ENCODE data around the gene HEATR1.
"Not testable (repeated sequence)": the region's sequence is repeated elsewhere in the genome, so short reads cannot be mapped to it uniquely, and the experiment has no call there.

HEATR1 gene

DNA sequence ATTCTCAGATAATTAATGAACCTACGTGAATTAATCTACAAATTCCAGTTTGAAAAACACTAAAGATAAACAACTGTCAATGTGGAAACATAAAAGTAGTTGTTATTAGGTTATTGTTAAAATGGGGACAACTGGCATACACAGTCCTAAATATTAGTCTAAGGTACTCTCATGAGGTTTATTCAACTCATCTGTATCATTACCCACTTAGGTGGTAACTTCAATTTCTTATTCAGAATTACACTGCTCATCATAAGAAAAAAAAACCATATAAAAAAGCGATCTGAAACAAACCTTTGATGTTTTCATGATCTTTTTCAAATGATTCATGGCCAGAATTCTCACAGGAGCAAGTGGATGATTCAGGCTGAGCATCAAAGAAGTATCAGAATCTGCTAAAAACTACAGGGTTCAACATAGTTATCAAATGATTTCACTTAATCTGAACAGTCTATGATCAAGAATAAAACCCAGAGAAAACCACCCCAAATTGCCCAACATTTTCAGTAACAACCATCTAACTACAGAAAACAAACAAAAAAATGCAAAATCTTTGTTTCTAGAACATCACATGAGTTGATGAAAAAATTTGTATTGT is 13.7 kb downstream of the HEATR1 start:
- DNase-seq: no peak

DNA sequence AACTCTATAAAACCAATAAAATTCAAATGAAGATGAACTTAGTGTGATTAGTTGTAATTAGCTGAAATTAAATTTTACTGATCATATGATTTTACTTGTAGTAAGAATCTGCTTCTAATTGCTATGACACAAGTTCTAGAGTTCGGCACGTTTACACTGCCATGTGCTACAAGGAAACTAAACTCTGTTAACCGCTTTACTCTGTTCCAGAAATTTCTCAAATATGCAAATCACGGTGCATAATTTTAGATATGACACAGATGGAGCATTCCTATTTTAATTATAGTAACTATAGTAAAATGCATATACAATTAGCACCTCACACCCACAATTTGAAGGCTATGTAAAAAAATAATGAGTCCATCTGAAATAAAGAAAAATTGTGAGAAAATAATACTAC is 14.8 kb downstream of the HEATR1 start:
- no peak for DNase-seq

DNA sequence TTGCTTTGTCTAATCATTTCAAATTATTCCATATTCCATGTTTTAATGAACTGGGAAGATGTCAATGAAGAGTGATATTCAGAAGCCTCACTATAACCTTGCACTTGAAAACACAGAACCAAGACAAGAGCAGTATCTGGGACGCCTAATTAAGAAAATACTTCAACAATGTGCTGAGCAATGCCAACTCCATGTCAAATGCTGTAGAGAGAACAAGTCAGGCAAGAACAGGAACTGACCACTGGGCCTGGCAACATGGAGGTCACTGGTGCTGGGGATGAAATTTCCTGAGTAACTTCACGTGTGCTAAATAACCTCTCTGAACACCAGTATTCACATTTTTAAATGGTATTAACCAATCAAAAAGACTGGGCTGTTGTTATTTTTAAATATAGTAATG is 22.8 kb downstream of the HEATR1 start:
- no peak for DNase-seq

DNA sequence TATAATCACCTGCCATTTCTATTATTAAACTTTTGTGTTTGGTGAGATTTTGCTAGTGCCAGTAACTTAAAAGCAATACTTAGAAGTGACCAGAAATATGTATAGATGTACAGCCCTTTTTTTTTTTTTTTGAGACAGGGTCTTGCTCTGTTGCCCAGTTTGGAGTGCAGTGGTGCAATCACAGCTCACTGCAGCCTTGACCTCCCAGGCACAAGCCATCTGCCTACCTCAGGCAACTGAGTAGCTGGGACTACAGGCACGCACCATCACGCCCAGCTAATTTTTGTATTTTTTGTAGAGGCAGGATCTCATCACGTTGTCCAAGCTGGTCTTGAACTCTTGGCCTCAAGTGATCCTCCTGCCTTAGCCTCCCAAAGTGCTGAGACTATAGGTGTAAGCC is 23.9 kb downstream of the HEATR1 start:
- not testable (repeated sequence) for DNase-seq

DNA sequence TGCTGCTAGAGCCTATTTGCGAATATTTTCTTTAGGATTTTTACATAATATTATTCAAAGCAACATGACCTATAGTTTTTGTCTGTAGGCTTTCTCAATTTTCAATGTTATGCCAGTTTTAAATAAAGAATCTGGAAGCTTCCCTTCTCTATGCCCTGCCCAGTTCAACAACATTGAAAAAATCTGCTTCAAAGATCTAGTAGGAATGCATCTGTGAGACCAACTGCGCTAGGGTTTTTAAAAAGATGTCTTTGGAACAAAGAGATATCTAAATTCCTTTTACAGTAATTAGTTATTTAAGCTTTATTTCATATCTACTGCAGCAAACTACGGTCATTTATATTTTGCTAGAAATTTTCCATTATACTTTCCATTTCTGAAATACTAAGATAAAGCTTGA is 25.7 kb downstream of the HEATR1 start:
- no peak for DNase-seq

DNA sequence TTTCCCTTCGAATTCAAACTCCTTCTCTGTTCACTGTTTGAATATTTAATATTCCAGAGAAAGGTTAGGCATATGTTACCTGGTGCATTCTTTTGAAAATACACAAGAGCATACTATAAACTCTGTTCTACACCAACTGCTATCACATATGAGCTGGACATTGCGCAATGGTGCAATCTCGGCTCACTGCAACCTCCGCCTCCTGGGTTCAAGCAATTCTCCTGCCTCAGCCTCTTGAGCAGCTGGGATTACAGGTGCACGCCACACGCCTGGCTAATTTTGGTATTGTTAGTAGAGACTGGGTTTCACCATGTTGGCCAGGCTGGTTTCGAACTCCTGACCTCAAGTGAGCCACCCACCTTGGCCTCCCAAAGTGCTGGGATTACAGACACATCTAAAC is 27.3 kb downstream of the HEATR1 start:
- DNase-seq: not testable (repeated sequence)

DNA sequence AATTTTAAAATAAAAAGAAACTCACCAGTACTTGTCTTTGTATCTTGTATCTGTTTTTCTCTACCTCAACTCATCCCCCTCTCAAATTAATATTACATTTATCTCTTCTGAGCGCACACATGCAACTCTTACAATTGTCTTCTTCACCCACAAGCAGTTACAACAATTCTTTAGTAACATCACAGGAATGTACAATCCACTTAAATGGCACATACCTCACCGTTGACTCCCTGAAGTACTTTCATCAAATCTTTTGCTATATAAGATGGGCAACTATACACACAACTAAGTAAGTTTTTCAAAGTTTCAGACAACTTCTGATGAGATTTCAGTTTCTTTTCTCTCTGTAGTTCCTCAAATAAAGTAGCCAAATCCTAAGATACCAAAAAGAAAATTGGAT is 28.3 kb downstream of the HEATR1 start:
- no peak for DNase-seq

DNA sequence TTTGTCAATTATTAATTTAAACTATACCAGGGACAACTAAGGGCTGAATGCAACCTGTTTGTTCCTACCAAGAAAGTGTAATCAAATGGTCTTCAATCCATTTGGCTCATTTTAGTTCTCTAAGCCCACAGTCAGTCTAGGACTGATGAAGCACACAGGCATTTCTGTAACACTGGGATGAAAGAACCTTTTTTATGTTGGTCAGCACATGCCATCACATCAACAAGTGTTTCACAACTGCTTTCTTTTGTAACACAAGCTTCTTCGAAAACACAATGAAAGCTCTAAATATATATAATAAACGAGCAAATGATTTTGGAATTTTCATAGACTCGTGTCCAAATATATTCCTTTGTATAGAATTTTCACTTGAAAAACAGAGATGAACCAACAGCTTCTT is 28.8 kb downstream of the HEATR1 start:
- DNase-seq: no peak

DNA sequence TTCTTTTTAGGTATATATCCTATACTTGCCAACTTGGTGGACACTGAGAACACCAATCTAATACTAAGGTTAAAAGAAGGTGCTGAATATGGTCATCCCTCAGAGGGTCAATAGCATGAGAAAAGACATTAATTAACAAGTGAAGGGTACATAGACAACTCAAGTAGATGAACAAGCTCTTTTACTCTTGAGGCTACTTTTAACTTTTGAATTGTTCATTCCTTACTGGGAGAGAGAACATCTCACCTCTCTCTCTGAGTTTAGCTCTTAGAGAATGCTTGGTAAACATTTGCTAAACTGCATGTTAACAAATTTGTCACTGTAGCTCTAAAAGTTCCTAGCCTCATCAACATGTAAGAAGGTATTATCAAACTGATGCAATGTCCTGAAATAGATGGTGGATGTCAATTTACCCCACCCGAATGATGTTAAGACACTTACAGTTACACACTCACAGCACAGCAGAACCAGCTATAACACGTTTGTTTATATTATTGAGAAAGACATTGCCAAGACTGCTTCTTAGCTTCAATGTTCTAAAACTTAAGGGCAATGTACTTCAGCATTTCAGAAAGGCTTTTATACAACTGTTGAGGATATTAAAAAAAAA is 35.9 kb downstream of the HEATR1 start:
- no peak for DNase-seq

DNA sequence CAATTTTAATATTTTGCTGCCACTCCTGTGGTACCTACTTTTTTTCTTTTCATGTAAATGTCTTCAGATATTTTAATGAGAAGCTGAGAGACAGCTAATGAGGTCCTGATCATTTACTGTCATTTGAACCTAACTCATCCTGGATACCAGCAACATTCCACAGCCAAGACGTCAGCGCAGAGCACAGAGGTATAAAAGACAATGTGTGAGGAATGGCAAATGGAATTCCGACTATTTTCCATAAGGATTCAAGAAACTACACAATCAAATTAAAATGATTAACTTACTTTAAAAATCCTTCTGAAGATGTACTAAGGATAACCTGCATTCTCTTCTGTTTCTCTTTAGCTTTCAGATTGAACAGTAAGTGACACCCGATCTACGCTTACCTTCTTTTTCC is 38.8 kb downstream of the HEATR1 start:
- DNase-seq: no peak

DNA sequence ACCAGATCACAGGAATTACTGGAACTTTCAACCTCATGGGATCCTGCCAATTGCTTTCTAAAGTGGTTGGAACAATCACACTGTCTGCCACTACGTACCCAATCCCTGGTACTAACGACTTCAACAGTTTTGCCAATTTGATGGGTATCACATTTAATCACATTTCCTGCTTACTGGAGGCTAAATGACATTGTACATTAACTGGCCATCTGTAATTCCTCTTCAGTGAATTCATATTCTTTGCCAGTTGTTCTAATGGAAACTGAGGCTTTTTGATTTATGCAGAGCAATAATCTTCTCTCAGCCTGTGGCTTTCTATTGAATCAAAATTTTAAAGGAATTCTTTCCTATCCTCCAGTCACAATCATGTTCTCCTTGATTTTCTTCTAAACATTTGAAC is 42.3 kb downstream of the HEATR1 start:
- no peak for DNase-seq

DNA sequence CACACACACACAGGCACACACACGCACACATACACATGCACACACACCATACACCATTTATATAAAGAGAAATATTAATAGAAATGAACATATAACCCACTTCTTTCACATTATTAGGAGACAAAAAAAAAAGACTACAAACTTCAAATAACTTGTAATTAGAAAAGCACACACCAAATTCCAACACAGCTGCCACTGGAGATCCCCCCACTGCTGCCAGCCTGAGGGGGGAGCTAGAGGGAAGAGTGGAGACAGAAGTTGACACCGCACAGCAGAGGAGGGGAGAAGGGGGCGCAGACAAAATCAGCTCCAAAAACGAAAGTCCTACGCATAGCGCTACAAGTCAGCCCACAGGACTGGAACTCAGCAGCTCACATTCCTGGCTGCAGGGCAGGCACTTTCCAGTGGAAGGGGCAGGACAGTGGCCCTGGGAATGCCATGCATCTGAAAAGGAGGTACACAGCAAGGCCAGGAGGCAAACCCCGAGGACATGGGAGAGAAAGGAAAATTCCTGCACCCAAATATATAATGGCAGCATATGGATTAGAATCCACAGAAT is 44.0 kb downstream of the HEATR1 start:
- DNase-seq: no peak

DNA sequence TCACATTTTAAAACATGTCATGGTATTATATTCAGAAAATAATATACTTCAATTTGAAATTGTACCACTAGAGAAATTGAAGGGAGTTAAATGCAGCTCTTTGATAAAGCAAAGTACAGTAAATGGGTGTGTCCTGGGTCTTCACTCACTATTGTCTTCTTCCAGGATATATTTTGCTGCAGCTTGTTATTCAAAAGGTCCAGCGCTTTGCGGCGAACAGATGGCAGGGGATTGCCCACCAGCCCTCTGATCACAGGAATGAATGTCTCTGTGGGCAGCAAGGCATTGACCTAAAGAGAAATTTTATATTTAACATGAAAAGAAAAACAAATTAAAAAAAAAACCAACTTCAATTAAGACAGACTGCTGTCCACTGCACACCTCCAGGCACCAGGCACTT is 45.5 kb downstream of the HEATR1 start:
- DNase-seq: no peak

DNA sequence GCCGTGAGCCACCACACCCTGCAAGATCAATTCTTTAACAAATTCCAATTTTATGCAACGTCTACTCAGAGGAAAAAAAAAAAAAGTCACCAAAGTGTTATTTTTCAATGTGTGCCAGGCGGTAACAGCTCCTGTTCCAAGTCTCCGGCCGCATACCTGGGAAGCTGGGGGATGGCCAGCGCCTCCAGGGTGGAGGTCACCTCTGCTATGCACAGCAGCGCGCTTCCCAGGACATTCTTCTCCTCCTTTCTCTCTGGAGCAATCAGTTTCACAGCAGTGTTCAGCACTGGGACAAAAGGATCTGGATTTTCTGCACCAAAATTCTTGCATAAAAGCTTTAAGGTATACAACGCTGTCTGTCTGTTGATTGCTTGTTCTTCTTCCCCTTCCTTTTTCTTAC is 46.2 kb downstream of the HEATR1 start:
- DNase-seq: no peak

DNA sequence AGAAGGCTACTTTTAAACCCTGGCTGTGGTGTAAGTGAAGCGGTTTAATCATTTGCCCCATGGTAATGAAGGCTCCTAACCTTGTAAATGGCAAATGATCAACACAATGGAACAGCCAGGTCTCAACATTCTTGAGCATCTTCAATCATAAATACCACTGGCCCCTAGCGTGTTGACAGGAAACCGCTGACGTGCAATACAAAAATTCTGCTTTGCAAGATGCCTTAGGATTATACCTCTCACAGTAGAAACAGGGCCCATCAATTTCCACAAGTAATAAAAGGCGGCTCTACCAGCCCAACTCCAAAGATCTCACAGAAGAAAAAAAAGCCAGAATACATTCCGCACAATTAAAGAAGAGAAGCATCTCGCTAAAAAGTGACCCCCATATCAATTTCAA is 47.7 kb downstream of the HEATR1 start:
- no peak for DNase-seq

DNA sequence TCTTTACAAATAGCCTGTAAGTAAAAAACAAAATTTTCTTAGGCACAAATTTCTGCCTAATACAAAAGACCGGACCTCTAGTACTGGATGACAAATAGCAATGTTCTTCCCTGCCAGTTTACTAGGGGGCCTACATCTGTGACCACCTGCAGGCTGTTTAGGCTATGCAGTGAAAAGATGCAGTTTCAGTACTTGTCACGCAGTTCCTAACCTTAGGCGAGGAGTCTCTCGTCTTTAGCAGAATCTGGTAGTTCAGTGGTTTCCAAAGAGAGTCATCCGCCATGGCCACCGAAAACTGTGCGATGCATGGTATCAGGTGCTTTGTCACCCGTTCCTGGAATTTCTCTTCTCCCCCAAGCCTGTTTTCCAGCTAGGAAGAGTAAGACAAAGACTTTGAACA is 50.9 kb downstream of the HEATR1 start:
- DNase-seq: no peak

DNA sequence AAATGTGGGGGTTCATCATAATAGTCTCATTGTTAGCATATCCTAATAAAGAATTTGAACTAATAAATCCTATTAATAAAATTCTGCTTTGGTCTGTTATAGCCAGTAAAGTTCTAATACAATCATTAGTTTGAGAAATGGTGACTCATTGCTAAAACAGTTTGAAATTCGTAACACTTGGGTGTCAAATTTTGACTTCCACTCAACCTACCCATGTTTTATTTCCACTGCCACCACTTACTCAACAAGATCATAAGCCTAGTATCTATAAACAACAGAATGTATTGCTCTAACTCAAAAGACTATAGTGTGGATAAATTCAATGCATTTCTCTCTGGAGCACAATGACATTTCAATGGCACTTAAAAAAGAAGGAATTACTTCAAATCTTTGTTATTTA is 51.4 kb downstream of the HEATR1 start:
- DNase-seq: no peak

DNA sequence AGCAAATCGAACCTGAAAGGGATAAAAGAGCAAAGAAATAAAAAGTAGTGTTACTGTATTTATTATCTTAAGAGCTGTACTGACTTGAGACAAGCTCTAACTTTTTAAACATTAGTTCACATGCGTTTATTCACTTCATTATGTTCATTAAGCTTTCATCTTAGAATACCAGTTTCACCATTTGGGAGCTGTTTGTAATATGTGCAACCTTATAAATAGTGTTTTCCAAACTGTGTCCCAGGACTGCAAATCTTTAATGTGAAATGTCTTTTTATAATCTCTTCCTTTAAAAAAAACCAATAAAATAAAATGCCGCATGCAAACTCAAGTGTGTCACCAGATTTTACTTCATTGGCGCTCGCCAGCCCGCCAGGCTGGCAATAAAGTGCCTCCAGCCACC is 52.2 kb downstream of the HEATR1 start:
- no peak for DNase-seq

DNA sequence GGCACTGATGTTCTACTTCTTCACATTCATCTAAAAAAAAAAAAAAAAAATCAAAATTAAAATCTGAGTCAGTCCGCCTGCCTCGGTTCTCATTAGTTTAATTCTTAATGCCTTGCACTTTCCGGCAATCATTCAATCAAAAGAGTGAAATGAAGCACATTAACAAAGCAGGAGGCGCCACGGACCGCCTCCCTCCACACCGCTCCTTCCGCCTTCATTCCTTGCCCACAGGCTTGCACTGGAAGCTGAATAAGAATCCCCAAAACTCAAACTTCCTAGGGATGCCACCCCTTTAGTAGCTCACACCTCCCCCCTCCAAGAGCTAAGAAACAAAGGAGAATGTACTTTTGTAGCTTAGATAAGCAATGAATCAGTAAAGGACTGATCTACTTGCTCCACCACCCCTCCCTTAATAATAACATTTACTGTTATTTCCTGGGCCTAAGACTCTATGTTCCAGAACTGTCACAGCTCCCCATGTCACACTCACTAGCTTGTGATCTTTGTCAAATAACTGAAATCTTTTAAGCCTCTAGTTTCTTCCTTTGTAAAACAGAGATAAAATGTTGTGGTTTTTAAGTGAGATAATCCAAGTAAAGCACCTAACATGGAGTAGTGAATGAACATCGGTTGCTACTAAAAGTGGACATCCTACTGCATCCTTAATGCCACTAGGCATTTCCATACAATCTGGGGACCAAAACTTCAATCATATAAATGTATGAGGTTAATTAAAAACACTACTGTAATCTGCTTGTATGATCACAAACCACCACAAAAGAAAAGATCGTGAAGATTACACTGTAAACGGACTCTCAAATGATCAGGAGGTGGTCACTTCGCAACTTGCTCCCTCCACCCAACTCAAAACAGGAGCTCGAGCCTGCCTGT is 53.1 kb downstream of the HEATR1 start:
- DNase-seq: no peak

DNA sequence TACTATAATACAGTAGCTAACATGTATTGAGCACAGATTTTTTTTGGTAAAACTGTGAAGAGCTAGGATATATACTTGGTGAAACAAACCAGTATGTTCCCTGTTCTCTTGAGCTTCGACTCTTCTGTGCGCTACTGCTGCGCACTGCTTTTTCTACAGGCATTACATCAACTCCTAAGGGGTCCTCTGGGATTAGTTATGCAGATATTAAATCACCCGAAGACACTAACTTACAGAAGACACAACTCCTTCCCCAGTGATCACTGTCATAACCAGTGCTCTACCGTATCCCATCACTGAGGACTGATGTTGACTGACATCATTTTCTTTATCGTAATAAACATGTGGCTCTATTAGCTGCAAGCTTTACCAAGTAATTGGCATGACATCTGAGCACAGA is 55.9 kb downstream of the HEATR1 start:
- no peak for DNase-seq

DNA sequence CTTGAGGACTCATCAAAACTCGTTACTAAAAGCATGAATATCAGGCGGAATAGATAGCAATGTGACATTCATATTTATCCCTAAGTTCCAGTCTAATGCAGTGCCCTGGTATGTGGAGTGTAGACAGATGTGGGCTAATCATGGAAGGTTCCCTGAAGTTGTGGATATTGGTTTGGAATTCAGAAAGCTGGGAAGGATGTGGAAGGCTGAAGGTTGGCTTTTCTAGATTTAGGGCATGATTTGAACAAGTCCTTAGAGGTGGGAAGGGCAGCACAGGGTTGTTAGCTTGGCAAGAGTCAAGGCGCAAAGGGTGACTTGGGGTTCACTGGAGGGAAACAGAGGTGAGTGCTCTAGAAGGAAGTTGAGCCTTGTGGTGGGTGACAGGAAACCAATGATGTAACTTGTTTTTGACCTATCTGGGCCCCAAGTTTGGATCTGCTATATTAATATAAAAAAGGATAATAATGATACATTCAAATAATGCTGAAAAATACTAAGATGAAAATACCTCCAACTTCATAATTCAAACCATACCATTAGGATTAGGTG is 58.6 kb downstream of the HEATR1 start:
- DNase-seq: no peak

DNA sequence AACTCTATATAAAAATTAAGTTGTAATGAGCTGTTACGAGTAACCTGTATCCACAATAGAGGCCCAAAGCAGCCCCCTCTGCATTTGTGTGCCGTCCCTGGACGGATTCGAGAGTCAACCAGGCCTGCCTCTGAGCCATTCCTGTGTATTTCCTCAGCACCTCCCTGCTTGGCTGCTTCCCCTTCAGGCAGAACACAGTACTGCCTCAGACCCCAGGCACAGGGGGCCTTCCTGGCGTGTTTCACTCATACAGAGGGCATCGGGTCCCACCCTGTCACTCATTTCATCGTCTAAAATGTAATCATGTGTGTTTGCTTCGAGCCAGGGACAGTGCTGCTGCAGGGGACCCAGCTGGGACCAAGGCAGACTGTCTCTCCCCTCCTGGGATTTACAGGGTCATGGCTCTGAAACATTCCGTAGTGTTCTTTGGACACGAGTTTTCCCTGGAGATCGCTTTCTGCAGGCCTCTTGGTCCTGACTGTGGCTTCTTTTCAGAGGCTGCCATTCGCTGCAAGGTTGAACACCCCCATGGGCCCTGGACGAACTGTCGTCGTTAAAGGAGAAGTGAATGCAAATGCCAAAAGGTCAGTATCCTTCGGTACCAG is 61.1 kb downstream of the HEATR1 start:
- DNase-seq: no peak

DNA sequence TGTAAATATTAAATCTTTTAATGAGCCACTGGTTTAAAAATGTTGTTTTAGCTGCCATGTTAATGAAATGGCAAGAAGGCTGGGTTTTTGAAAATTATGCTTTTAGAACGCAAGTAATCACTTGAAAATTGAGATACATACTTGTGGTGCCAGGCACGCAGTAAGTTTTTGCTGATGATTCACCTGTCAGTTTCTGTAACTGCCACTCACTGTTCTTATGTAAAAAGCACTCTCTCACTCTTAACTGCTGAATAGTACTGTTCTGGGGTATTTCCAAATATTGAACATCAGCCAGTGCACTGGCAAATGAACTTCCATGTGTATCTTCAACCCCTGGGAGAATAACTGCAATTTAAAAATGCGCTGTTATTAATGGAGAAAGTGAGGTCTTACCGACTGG is 62.6 kb downstream of the HEATR1 start:
- no peak for DNase-seq

Data from NCI-H146 (cell line).